GM20000 (cell line): Measurements from ENCODE around the gene LIPT1.

Source experiments
- DNase-seq: peaks from one replicate; pipeline ENCODE4 v3.0.0; 2012; ENCODE audit warnings: low spot score
- TF ChIP-seq, protein P1 (sequence below): IDR thresholded peaks from 2 replicates; pipeline ENCODE4 v1.5.1; 2012; ENCODE audit warnings: mild to moderate bottlenecking, control low read depth; ENCODE audit errors: extremely low read depth, missing control alignments

LIPT1 gene

DNA sequence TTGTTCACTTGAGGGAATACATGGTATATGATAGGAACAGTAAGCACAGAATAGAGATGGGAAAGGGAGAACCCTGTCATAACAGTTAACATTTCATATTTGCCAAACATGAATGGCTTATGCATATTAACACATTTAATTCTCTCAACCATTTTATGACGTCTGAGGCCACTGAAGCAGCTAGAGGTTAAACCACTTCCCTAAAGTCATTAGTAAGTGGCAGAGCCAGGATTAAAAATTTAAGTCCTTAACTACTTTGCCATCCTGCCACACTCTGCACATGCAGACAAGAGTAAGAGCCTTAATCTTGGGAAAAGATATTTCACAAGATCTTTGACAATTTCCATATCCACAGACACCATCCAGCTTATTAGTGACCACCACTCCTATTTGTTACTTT lies 2.1 kb downstream of the LIPT1 start:
- TF ChIP-seq, protein P1, sequence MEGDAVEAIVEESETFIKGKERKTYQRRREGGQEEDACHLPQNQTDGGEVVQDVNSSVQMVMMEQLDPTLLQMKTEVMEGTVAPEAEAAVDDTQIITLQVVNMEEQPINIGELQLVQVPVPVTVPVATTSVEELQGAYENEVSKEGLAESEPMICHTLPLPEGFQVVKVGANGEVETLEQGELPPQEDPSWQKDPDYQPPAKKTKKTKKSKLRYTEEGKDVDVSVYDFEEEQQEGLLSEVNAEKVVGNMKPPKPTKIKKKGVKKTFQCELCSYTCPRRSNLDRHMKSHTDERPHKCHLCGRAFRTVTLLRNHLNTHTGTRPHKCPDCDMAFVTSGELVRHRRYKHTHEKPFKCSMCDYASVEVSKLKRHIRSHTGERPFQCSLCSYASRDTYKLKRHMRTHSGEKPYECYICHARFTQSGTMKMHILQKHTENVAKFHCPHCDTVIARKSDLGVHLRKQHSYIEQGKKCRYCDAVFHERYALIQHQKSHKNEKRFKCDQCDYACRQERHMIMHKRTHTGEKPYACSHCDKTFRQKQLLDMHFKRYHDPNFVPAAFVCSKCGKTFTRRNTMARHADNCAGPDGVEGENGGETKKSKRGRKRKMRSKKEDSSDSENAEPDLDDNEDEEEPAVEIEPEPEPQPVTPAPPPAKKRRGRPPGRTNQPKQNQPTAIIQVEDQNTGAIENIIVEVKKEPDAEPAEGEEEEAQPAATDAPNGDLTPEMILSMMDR = no peak
- DNase-seq = no peak

DNA sequence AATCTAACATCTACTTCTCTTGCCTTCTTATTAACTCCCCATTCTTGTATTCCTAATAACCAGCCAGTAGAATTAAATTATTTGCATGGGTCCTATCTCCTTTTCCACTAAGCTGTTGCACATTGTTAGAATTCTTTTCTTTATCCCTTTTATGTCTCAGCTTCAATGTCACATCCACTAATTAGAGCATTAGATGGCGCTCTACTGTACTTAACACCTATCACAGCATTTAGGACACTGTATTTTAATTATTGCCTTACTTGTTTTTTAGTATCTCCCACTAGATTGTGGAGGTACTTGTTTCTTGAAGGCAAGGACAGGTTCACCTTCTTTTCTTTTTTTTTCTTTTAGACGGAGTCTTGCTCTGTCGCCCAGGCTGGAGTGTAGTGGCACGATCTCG lies 3.8 kb downstream of the LIPT1 start:
- TF ChIP-seq, protein P1 = no peak
- DNase-seq = no peak

DNA sequence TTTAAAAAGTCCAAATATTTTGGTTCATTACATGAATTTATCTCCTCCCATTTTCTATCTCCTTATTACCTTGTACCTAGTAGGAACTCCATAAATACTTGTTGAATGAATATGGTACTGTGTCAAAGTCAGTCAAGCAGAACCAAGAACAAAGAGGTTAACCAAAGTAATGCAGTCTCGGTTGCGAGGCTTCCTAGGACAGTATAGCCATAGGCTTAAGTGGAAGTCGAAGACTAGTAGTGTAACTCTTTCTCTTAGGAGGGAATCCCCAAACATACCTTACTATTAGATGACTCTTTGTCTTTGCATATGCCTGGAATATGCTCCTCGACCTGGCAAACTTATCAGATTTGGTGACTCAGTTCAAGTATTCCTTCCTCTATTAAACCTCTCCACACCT lies 4.8 kb downstream of the LIPT1 start:
- TF ChIP-seq, protein P1 = no peak
- DNase-seq = no peak

DNA sequence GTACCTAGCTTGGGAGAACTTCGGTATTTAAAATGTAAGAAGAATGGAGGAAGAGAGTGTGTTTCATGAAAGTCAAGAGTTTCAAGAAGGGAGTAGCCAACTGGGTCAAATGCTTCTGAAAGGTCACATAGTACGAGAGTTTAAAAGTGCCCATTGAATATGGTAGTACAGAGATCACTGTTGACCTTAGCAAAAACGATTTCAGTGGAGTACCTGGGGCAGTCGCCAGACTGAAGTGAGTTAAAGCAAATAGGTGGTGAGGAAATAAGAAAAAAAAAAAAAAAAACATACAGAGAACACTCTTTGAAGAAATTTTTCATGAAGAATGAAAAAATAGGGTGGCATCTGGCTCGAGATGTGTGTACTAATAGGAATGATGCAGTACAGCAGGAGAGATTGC lies 11.5 kb downstream of the LIPT1 start:
- TF ChIP-seq, protein P1 = no peak
- no peak for DNase-seq

DNA sequence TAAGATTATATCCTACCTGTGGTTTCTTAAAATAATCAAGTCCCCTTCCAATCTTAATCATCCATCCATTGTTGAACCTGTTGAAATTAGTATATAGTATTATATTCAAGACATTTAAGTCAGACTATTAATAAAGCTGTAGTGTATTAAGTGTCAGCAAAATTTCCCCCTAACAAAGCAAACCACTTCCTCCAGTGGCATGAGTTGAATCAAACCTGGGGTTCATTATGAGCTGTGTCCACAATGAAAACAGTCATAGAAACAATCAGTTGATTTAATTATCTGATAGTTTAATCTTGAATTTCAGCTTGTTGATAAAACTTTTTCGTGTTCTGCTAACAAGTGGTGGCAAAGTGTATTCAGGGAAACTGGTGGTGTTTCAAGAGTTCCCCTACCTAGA lies 14.8 kb downstream of the LIPT1 start:
- TF ChIP-seq, protein P1 = no peak
- DNase-seq = no peak

DNA sequence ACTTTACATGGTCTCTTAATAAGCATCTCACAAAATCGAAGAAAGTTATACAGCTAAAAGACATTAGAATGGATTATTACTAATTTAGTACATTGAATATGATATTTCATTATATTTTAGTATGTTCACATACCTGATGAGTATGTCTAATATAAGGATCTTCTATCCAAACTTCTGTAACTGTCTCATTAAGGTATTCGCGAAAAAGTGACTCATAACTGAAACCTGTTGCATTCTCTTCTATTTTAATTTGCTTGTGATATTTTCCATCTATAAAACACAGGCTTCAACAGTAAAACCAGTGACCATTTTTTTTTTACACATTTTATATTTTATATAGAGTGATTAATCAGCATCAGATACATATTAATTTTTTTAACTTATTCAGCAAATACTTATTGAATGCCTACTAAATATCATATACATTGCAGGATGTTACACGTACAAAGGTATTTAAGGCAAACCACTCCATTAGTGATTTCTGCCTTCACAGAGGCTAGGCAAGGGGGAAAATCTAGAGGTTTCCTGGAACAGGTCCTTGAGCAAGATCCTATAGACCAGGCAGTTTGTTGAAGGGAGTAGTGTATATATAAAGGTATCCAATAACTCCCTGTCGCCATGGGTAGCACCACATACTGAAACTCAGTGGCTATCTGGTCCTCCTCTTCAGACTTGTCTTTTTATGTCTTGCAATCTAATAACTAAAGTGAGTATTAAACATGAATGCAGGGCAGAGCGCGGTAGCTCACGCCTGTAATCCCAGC lies 16.8 kb downstream of the LIPT1 start:
- TF ChIP-seq, protein P1 = no peak
- no peak for DNase-seq

DNA sequence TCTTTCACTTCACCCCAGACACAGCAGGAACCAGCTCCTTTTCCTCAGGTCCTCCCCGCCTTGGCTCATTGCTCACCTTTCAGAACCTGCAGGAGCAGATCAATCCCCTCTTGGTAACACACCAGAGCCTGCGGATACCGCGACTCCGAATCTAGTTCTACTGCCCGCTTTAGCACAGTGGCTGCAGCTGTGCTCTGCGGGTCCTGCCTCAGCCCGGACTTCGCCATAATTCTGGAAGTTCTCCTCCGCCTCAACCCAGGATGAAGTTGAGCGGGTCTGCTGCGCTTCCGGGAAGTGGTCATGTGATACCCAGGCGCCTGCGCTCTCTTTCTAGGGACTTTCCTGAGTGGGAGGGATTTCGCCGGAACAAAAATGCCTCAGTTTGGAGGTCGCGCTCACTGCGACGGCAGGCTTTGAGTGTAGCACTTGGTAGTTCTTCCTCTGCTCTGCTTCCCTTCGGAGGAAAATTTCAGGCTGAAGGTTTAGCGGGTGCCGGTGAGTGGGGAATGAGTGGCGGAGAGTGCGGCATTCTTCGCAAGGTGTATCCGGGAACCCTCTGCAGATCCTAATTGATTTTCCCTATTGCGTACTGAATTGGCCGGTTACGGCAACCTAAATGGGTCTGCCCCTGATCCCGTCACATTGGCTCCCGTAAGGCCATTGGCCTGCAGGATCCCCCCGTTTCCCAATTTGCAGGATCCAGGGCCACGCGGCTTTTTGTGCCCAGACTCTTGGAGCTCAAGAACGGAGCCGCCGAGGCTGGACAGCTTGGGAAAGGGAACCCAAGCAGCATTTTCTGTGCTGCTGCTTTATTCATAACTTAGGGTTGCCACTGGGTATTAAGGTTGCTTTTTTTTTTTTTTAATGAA lies 26.2 kb downstream of the LIPT1 start, which contains the start of the genes MITD1 and MRPL30:
MITD1 (minus strand) TSS at position 304 of the 869 bp plus-strand sequence; CDS start at position 227, 77 bp downstream.
MRPL30 (plus strand) TSS at position 430 of the 869 bp plus-strand sequence. CDS start 5,020 bp downstream, outside the sequence.
- TF ChIP-seq, protein P1 = no peak
- DNase-seq = peak; percentile 82
